Measurements from ENCODE around the gene EVX2.

The EVX2 gene

GRCh38 chr2:176068419-176068832 lies 15.3 kb downstream of the EVX2 start:
- no peak for ATAC-seq (ENCODE audit: insufficient read depth, low read depth)
- Histone ChIP-seq H3K9me3 (ENCODE audit: insufficient read depth, low read length, severe bottlenecking) (no peaks in the 10 kb centered on the region), H2AFZ (ENCODE audit: low read depth, low read length) (no peak overlapping the region), H3K27me3 (ENCODE audit: insufficient read depth, low read length, poor library complexity) (peaks cover 15% of the 10 kb centered on the region), H3K27ac (ENCODE audit: low read length) (no peak overlapping the region), H3K4me3 (ENCODE audit: low read depth in 1 of 2, low read length in 2 of 2) (no peak overlapping the region), H3K36me3 (ENCODE audit: insufficient read depth, low read length) (no peaks in the 10 kb centered on the region), H3K4me1 (ENCODE audit: insufficient read depth, low read length) (no peaks in the 10 kb centered on the region), H3K79me2 (ENCODE audit: insufficient read depth, low read length) (no peaks in the 10 kb centered on the region), H4K20me1 (ENCODE audit: insufficient read depth, low read length) (no peaks in the 10 kb centered on the region), H3K9ac (ENCODE audit: low read depth, low read length) (no peak overlapping the region), H3K4me2 (ENCODE audit: insufficient read depth, low read length) (no peak overlapping the region)
- TF ChIP-seq CTCF (IDR thresholded peaks at IDR 0.05; ENCODE audit: borderline replicate concordance, extremely low read depth, low read length, poor library complexity, severe bottlenecking) (no peak), EZH2 (IDR thresholded peaks at IDR 0.05; ENCODE audit: borderline replicate concordance, low read depth, low read length, severe bottlenecking) (no peak)
- no peak for DNase-seq

- DNase-seq (no peak), ATAC-seq (ENCODE audit: insufficient read depth, low read depth) (no peak)
- H3K9me3 ChIP-seq (ENCODE audit: insufficient read depth, low read length, severe bottlenecking) = no peaks in the 10 kb centered on the region
- H3K27ac ChIP-seq (ENCODE audit: low read length) = no peak overlapping the region
- H3K4me2 ChIP-seq (ENCODE audit: insufficient read depth, low read length) = no peak overlapping the region
- no peak overlapping the region for H3K4me3 ChIP-seq (ENCODE audit: low read depth in 1 of 2, low read length in 2 of 2)
- no peaks in the 10 kb centered on the region for H3K79me2 ChIP-seq (ENCODE audit: insufficient read depth, low read length)
- H4K20me1 ChIP-seq (ENCODE audit: insufficient read depth, low read length) = no peaks in the 10 kb centered on the region
- H3K9ac ChIP-seq (ENCODE audit: low read depth, low read length) = no peak overlapping the region
- peaks cover 9% of the 10 kb centered on the region for H3K27me3 ChIP-seq (ENCODE audit: insufficient read depth, low read length, poor library complexity)
- H2AFZ ChIP-seq (ENCODE audit: low read depth, low read length) = no peak overlapping the region
- no peaks in the 10 kb centered on the region for H3K36me3 ChIP-seq (ENCODE audit: insufficient read depth, low read length)
- TF ChIP-seq EZH2 (IDR thresholded peaks at IDR 0.05; ENCODE audit: borderline replicate concordance, low read depth, low read length, severe bottlenecking) (no peak), CTCF (IDR thresholded peaks at IDR 0.05; ENCODE audit: borderline replicate concordance, extremely low read depth, low read length, poor library complexity, severe bottlenecking) (no peak)
- H3K4me1 ChIP-seq (ENCODE audit: insufficient read depth, low read length) = no peaks in the 10 kb centered on the region
These were observed 16.0 kb downstream of the EVX2 start for GRCh38 chr2:176067589-176068418.

GRCh38 chr2:176066645-176067588 lies 16.8 kb downstream of the EVX2 start:
- Histone ChIP-seq H3K4me1 (ENCODE audit: insufficient read depth, low read length) (no peaks in the 10 kb centered on the region), H3K27me3 (ENCODE audit: insufficient read depth, low read length, poor library complexity) (peaks cover 8% of the 10 kb centered on the region), H3K9ac (ENCODE audit: low read depth, low read length) (no peak overlapping the region), H3K27ac (ENCODE audit: low read length) (no peak overlapping the region), H3K4me2 (ENCODE audit: insufficient read depth, low read length) (no peak overlapping the region), H4K20me1 (ENCODE audit: insufficient read depth, low read length) (no peaks in the 10 kb centered on the region), H2AFZ (ENCODE audit: low read depth, low read length) (no peak overlapping the region), H3K79me2 (ENCODE audit: insufficient read depth, low read length) (no peaks in the 10 kb centered on the region), H3K9me3 (ENCODE audit: insufficient read depth, low read length, severe bottlenecking) (no peaks in the 10 kb centered on the region), H3K4me3 (ENCODE audit: low read depth in 1 of 2, low read length in 2 of 2) (no peak overlapping the region), H3K36me3 (ENCODE audit: insufficient read depth, low read length) (no peaks in the 10 kb centered on the region)
- TF ChIP-seq EZH2 (IDR thresholded peaks at IDR 0.05; ENCODE audit: borderline replicate concordance, low read depth, low read length, severe bottlenecking) = no peak
- TF ChIP-seq CTCF (IDR thresholded peaks at IDR 0.05; ENCODE audit: borderline replicate concordance, extremely low read depth, low read length, poor library complexity, severe bottlenecking) = no peak
- no peak for ATAC-seq (ENCODE audit: insufficient read depth, low read depth)
- no peak for DNase-seq

All from DND-41 (cell line).